GM23338 (cell line): Measurements from ENCODE around the gene LMO7.

Experiments used
- CREB1 ChIP-seq: fragments of 250-450 bp; sonication (Bioruptor Pico); IDR thresholded peaks from 2 replicates; pipeline ENCODE4 v1.5.0; 2020; ENCODE audit warnings: low read depth, mild to moderate bottlenecking, moderate library complexity
- CTCF ChIP-seq, 2 experiments: fragments of 200-600 bp in 1 of 2; sonication (generic) in 1 of 2; conservative IDR thresholded peaks; 2 replicates each; pipeline versions ENCODE4 v1.5.1 to v1.6.1; 2016 to 2017; ENCODE audit warnings: antibody characterized with exemption in 2 of 2, low read depth in 2 of 2, mild to moderate bottlenecking in 2 of 2, moderate library complexity in 1 of 2
- ETS1 ChIP-seq: IDR thresholded peaks from 2 replicates; pipeline ENCODE4 v1.6.1; 2016; ENCODE audit warnings: antibody characterized with exemption
- EZH2 ChIP-seq: fragments of 200-600 bp; sonication (generic); IDR thresholded peaks from one replicate; pipeline ENCODE4 v1.8.0; 2017; ENCODE audit warnings: antibody characterized with exemption, mild to moderate bottlenecking, low read depth; ENCODE audit not compliant: unreplicated experiment
- EZH2phosphoT487 ChIP-seq: fragments of 200-600 bp; sonication (generic); IDR thresholded peaks from one replicate; pipeline ENCODE4 v1.8.1; 2018; ENCODE audit warnings: antibody characterized with exemption; ENCODE audit not compliant: unreplicated experiment
- JUNB ChIP-seq: IDR thresholded peaks from one replicate; pipeline ENCODE4 v1.6.1; 2016; ENCODE audit warnings: antibody characterized with exemption; ENCODE audit not compliant: unreplicated experiment
- NANOG ChIP-seq: IDR thresholded peaks from 2 replicates; pipeline ENCODE4 v1.6.1; 2016; ENCODE audit warnings: antibody characterized with exemption, borderline replicate concordance
- POLR2AphosphoS5 ChIP-seq: IDR thresholded peaks from 2 replicates; pipeline ENCODE4 v1.6.1; 2016; ENCODE audit warnings: antibody characterized with exemption, low read depth
- REST ChIP-seq: IDR thresholded peaks from one replicate; pipeline ENCODE4 v1.6.1; 2018; ENCODE audit warnings: antibody characterized with exemption; ENCODE audit not compliant: unreplicated experiment
- ZNF114 ChIP-seq: fragments of 250-450 bp; sonication (Bioruptor Pico); IDR thresholded peaks from 2 replicates; pipeline ENCODE4 v1.5.0; 2020; ENCODE audit warnings: mild to moderate bottlenecking, moderate library complexity
- ZNF331 ChIP-seq: fragments of 250-450 bp; sonication (Bioruptor Pico); IDR thresholded peaks from 2 replicates; pipeline ENCODE4 v1.5.0; 2020; ENCODE audit warnings: low read depth, mild to moderate bottlenecking, moderate library complexity

GRCh38 chr13:75717525-75717924 is 81.4 kb downstream of the LMO7 start:
- TF ChIP-seq CTCF (conservative IDR thresholded peaks at IDR 0.05; ENCODE audit: low read depth in 2 of 2) = no peak
- no peak for TF ChIP-seq ETS1
- no peak for TF ChIP-seq EZH2phosphoT487
- no peak for TF ChIP-seq POLR2AphosphoS5
- no peak for TF ChIP-seq EZH2
- no peak for TF ChIP-seq ZNF331 (CRISPR knock-in tag)
- no peak for TF ChIP-seq REST
- TF ChIP-seq JUNB = no peak
- no peak for TF ChIP-seq NANOG
- TF ChIP-seq CREB1 (CRISPR knock-in tag) = no peak
- TF ChIP-seq ZNF114 (CRISPR knock-in tag) = no peak
